ENCODE data around the gene INSM1. TPM values are rescaled to one million over a fixed set of nuclear protein-coding genes. Genes with fewer than 3 reads are reported as not detected.

INSM1 gene
- total RNA-seq, 2 experiments from 2014 or later = 6.7 to 6.9 TPM

DNA sequence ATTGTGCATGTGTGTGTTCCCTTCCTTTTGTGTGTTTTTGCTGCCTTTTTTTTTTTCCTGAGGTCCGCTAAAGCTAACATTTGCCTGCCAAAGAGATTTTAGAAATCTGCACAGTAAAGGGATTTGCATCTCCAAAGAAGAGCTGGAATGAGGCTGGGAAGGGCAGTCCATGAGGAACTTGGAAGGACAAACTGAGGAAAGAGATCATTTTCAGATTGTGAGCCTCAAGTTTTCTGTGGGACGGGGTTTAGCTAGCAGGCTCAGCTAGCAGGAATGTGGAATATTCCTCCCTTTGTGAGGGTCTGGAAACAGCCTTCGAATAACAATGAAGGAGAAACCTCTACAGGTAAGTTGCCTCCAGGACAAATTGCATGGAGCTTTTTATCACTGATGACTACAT, 3.8 kb downstream of the INSM1 start:
- Mint-ChIP-seq H3K9me3 (no peaks in the 10 kb centered on the region), H3K27me3 (peaks cover 63% of the 10 kb centered on the region), H3K36me3 (peaks cover 3% of the 10 kb centered on the region), H3K4me1 (ENCODE audit: low read depth) (peaks cover 16% of the 10 kb centered on the region), H3K4me3 (no peak overlapping the region), H3K27ac (no peak overlapping the region)
- CTCF ChIA-PET = interaction anchor here (1.5 to 1.7 kb wide), 2 partner anchors 12 to 197 kb away, joined by 3 to 7 read pairs; no protein-coding TSS in a partner anchor
- POLR2A ChIA-PET = no interaction called here
- intact Hi-C loops (cut with micrococcal nuclease) = no loop called here
- DNase-seq = no peak

DNA sequence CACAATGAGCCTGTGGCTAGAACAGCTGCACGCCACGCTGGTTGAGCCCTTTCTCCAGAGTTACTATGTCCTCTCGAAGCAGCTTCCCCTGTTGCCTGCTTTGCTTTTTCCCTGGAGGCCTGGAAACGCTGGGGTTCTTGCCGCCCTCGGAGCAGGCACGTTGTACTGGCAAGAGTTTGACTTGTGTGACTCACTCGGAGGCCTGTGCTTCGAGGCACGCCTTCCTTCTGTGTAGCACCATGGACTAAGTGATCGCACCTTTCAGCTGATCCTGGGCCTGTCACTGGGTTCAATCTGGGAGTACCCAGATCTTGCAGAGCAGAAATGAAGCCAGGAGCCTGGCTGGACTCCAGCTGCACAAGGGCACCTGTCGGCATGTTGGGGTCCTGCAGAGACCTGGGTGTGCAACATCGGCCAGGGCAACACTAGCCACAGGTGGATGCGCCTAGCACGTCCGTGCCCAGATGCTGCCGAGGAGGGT, 5.2 kb downstream of the INSM1 start:
- CTCF ChIA-PET = interaction anchor here (1.0 kb wide), 1 partner anchor 14 kb away, joined by 3 read pairs; no protein-coding TSS in a partner anchor

DNA sequence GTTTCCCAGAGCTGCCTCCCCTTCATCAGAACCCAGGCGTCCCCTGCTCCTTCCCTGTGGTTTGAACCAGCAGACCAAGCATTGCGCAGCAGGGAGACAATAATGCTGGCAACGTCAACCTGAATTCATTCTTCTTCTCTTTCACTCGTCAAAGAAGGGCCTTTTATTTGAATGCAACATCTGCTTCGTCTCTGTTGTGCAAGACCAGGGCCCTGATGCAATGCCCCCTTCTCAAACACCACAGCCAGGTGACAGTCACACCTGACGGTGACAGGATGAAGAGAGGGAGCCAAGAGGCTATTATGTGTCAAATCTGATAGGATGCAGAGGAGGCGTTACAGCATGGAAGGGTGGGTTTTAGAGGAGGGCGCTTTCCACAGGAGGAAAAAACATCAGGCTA, 8.0 kb downstream of the INSM1 start:
- ChIA-PET POLR2A (no interaction called here), CTCF (no interaction called here)
- Mint-ChIP-seq H3K27ac (no peak overlapping the region), H3K36me3 (peaks cover 4% of the 10 kb centered on the region), H3K4me3 (no peak overlapping the region), H3K9me3 (peaks cover 4% of the 10 kb centered on the region), H3K27me3 (peaks cover 52% of the 10 kb centered on the region), H3K4me1 (ENCODE audit: low read depth) (peaks cover 9% of the 10 kb centered on the region)
- intact Hi-C loops (cut with micrococcal nuclease) = no loop called here
- DNase-seq = no peak

More for the DNA sequence above, 5.2 kb downstream of the INSM1 start:
- no peak for DNase-seq
- H3K4me1 Mint-ChIP-seq (ENCODE audit: low read depth) = peaks cover 14% of the 10 kb centered on the region
- no peak overlapping the region for H3K27ac Mint-ChIP-seq
- no peak overlapping the region for H3K4me3 Mint-ChIP-seq
- H3K36me3 Mint-ChIP-seq = peaks cover 3% of the 10 kb centered on the region
- POLR2A ChIA-PET = no interaction called here
- peaks cover 58% of the 10 kb centered on the region for H3K27me3 Mint-ChIP-seq
- intact Hi-C loops (cut with micrococcal nuclease) = no loop called here
- H3K9me3 Mint-ChIP-seq = no peaks in the 10 kb centered on the region

DNA sequence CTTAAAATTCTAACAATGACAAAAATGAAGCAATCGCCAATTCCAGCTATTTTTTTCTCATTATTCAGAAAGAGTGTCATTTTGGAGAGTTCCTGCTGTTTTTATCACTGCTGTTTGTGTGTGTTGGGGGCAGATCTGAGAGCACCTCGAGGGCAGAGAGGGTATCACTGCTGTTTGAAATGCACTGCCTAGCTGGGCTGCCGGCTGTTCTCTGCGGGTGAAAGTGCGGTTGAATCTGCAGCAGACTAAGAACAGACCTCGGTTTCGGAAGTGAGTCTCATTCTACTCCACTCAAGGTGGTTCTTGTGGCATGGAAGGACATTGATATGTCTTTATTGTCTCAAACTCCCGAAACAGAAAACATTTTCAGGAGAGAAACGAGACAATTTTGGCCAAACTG, 18.3 kb downstream of the INSM1 start:
- H3K27ac Mint-ChIP-seq = no peak overlapping the region
- H3K9me3 Mint-ChIP-seq = peaks cover 1% of the 10 kb centered on the region
- no peak overlapping the region for H3K4me3 Mint-ChIP-seq
- no peak for DNase-seq
- no peaks in the 10 kb centered on the region for H3K36me3 Mint-ChIP-seq
- intact Hi-C loops (cut with micrococcal nuclease) = no loop called here
- CTCF ChIA-PET = no interaction called here
- peaks cover 3% of the 10 kb centered on the region for H3K27me3 Mint-ChIP-seq
- no peaks in the 10 kb centered on the region for H3K4me1 Mint-ChIP-seq (ENCODE audit: low read depth)
- POLR2A ChIA-PET = no interaction called here

DNA sequence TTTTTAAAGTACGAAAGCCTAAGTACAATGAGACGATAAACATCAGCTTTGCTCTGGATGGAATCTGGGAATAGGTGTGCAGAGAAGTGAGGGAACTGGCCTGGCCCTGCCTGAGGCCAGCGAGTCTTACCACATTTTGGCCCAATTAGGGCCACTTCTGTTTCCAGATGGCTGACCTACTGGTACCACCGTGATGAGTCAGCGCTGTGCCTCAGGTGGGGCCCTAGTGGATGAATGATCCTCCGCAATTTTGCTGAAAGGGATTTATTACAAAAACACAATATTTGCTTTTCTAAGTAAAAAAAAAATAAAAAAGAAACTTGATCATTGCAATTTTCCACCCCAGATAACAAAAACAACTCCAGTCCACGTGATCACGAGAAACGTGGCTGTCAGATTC, 22.5 kb downstream of the INSM1 start:
- Mint-ChIP-seq H3K36me3 (peaks cover 3% of the 10 kb centered on the region), H3K9me3 (no peaks in the 10 kb centered on the region), H3K4me1 (ENCODE audit: low read depth) (no peaks in the 10 kb centered on the region), H3K27ac (no peak overlapping the region), H3K4me3 (no peak overlapping the region), H3K27me3 (no peaks in the 10 kb centered on the region)
- POLR2A ChIA-PET = no interaction called here
- intact Hi-C loops (cut with micrococcal nuclease) = no loop called here
- DNase-seq = no peak
- CTCF ChIA-PET = no interaction called here

DNA sequence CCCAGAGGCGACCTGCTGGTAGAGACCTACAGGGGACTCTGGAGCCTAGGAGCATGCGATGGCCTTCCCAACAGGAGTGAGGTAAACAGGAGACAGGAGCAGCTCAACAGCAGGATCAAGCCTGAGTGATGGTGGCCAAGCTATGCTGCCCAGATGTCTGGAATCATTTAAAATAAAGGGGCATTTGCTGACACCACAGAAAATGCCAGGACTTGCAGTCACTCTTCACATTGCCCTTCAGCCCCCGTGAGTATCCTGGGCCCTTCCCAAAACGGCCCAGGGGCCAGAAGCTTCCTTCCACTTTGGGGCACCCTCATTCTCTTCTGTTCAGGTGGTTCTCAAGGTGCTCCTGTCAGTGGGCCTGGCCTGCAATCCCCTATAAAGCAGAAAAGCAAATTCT, 23.2 kb downstream of the INSM1 start:
- H3K27ac Mint-ChIP-seq = no peak overlapping the region
- no peak for DNase-seq
- peaks cover 3% of the 10 kb centered on the region for H3K36me3 Mint-ChIP-seq
- no peaks in the 10 kb centered on the region for H3K4me1 Mint-ChIP-seq (ENCODE audit: low read depth)
- no peak overlapping the region for H3K4me3 Mint-ChIP-seq
- intact Hi-C loops (cut with micrococcal nuclease) = no loop called here
- no peaks in the 10 kb centered on the region for H3K9me3 Mint-ChIP-seq
- ChIA-PET CTCF (no interaction called here), POLR2A (no interaction called here)
- H3K27me3 Mint-ChIP-seq = no peaks in the 10 kb centered on the region

DNA sequence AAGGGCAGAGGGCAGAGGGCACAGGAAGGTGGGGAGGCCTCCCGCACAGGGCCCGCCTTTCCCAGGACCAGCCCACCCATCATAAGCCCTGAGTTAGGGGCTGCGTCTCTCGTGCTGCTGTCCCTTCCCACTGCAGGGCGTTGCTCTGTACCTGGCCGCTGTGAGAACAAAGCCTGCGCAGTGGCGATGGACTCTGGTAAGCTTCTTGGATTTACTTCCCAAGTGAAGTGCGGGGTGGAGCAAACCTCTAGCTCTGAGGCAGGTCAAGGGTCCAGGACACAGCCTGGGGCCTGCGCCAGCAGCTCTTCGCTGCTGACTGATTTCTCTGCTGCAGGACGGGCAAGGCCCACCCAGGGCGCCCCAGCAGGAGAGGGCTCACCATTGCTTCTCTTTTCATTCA, 23.9 kb downstream of the INSM1 start:
- Mint-ChIP-seq H3K36me3 (peaks cover 3% of the 10 kb centered on the region), H3K4me1 (ENCODE audit: low read depth) (no peaks in the 10 kb centered on the region), H3K27ac (no peak overlapping the region), H3K9me3 (no peaks in the 10 kb centered on the region), H3K27me3 (no peaks in the 10 kb centered on the region), H3K4me3 (no peak overlapping the region)
- CTCF ChIA-PET = no interaction called here
- intact Hi-C loops (cut with micrococcal nuclease) = no loop called here
- DNase-seq = no peak
- POLR2A ChIA-PET = no interaction called here

DNA sequence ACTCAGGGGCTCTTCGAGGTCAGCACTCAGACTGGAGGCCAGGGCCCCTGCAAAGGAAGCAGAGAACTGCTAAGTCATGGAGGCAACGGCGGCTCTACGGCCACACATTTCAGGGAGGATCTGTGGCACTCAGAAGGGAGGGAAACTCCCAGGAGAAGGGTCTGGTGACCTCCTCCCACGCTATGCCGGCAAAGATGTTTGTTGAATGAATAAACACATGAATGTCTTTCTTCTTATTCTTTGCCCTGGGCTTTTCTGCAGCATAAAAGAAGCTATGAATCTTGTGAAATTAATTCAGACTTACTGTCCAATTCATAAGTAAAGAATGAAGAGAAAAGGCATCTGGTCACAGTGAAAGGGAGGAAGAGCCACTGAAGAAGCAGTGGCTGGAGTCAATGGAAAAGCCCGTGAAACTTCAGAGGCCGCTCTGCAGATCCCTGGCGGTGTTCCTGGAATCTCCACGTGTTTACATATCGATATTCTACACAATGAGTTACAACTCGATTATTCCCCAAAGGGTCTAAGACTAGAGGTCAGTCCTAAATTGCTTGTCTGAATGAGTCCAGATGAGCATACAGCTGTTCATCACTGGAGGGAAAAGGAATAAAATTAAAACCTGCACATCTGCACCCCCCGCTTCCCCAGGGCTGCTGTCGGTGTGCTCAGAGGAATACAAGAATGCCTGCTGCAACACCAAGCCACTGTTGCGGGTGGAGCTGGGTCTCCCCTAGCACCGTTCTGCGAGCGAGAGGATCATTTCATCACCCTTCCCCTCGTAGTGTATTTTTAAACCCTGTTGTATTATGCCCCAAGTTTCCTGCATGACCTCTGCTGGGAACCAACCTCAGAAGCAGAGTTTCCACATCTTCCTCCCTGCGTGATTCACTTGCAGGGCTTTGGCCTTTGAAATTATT, 25.6 kb downstream of the INSM1 start:
- DNase-seq = no peak
- H3K27ac Mint-ChIP-seq = no peak overlapping the region
- ChIA-PET POLR2A (no interaction called here), CTCF (no interaction called here)
- H3K9me3 Mint-ChIP-seq = no peaks in the 10 kb centered on the region
- no peaks in the 10 kb centered on the region for H3K27me3 Mint-ChIP-seq
- H3K4me3 Mint-ChIP-seq = no peak overlapping the region
- intact Hi-C loops (cut with micrococcal nuclease) = no loop called here
- H3K36me3 Mint-ChIP-seq = peaks cover 3% of the 10 kb centered on the region
- no peaks in the 10 kb centered on the region for H3K4me1 Mint-ChIP-seq (ENCODE audit: low read depth)

DNA sequence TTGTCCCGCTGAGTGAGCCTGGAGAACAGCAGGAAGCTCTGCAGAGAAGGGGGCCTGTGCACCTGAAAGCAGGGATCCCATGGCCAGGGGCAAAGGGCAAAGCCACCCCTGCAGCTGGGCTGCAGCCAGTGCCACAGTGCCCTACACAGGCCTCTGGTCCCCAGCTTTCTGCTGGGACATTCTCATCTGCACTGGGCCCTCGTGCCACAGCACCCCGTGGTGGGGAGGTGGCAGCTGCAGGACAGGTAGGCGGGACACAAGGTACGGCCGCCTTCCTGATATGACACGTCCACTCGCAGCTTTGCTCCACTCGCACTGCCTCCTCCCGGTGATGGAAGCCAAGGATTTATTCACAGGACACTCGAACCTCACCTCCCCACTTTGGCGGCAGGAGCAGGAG, 27.2 kb downstream of the INSM1 start:
- peaks cover 3% of the 10 kb centered on the region for H3K36me3 Mint-ChIP-seq
- H3K4me3 Mint-ChIP-seq = no peak overlapping the region
- ChIA-PET CTCF (no interaction called here), POLR2A (no interaction called here)
- H3K27ac Mint-ChIP-seq = no peak overlapping the region
- DNase-seq = no peak
- H3K4me1 Mint-ChIP-seq (ENCODE audit: low read depth) = no peaks in the 10 kb centered on the region
- intact Hi-C loops (cut with micrococcal nuclease) = no loop called here
- no peaks in the 10 kb centered on the region for H3K9me3 Mint-ChIP-seq
- H3K27me3 Mint-ChIP-seq = no peaks in the 10 kb centered on the region

DNA sequence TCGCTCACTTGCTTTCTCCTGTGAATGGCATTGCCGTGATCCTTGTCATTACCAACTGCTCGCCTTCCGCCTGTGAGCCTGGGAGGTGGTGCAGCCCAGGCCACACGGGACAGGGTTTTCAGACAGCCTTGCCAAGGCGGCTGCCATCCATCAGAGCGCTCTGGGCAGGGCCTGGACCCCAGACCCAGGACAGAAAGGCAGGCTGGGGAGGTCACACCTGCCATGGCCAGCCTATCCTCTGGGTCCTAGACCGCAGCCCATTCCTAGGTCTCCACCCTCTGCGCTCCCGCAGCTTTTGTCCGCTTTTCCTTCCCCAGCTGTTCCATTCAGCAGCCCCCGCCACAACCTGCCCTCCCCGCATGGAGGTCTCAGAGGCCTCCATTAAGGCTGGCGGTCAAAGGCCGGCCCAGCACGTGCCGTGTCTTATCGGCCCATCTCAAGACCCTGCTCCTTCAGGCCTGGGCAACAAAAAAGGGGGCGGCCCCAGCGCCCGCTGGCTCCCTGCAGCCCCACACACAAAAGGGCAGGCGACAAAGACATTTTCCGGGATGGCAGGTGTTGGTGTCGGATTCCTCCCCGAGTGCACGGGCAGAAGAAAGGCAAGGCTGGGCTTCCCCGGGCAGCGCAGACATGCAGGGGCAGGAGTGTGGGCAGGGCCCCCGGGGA, 28.1 kb downstream of the INSM1 start:
- ChIA-PET CTCF (interaction anchor here (1.0 kb wide), 1 partner anchor 11 kb away, joined by 3 read pairs; no protein-coding TSS in a partner anchor), POLR2A (no interaction called here)
- Mint-ChIP-seq H3K36me3 (peaks cover 3% of the 10 kb centered on the region), H3K9me3 (no peaks in the 10 kb centered on the region), H3K4me3 (no peak overlapping the region), H3K27me3 (no peaks in the 10 kb centered on the region), H3K4me1 (ENCODE audit: low read depth) (no peaks in the 10 kb centered on the region), H3K27ac (no peak overlapping the region)
- no peak for DNase-seq
- intact Hi-C loops (cut with micrococcal nuclease) = no loop called here

DNA sequence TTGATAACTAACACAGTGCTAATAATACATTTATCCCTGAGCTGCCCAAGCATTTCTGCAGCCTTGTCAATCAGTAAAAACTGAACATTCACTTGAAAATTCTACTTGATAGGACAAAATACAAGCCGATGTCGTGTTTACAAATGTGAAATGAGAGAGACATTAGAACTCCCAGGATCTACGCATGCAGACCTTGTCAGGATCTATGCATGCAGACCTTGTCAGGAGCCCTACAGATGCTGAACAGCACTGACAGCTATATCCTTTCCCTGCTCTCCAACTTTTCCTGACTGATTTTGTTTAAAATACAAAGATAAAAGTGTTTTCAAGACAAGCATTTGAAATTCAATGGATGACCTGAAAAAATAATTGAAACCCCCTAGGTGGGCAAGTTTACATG, 28.9 kb downstream of the INSM1 start:
- H3K36me3 Mint-ChIP-seq = peaks cover 3% of the 10 kb centered on the region
- CTCF ChIA-PET = interaction anchor here (1.0 kb wide), 1 partner anchor 10 kb away, joined by 3 read pairs; no protein-coding TSS in a partner anchor
- H3K4me3 Mint-ChIP-seq = no peak overlapping the region
- H3K27me3 Mint-ChIP-seq = no peaks in the 10 kb centered on the region
- no peak for DNase-seq
- no peaks in the 10 kb centered on the region for H3K4me1 Mint-ChIP-seq (ENCODE audit: low read depth)
- H3K27ac Mint-ChIP-seq = no peak overlapping the region
- no peaks in the 10 kb centered on the region for H3K9me3 Mint-ChIP-seq
- POLR2A ChIA-PET = no interaction called here
- intact Hi-C loops (cut with micrococcal nuclease) = no loop called here

DNA sequence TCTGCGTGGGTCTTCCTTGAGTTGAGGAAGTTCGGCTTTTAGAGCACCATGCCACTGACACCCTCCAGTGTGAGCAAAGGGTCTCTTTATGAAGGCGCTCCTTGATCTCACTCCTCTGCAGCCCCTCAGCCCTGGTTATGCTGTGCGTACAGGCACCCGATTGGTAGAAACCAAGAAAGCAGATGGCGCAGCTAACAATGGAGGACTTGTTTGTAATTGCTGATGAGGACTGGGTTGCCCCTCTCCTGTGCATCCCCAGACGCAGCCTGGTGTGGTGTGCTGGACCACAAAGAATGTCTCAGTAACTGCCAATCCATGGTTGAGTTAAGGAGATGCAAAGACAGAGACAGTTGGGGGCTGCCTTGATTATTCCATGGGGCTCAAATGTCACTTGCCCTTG, 30.2 kb downstream of the INSM1 start:
- H3K27ac Mint-ChIP-seq = no peak overlapping the region
- H3K4me3 Mint-ChIP-seq = no peak overlapping the region
- no peaks in the 10 kb centered on the region for H3K27me3 Mint-ChIP-seq
- no peak for DNase-seq
- no peaks in the 10 kb centered on the region for H3K36me3 Mint-ChIP-seq
- H3K4me1 Mint-ChIP-seq (ENCODE audit: low read depth) = no peaks in the 10 kb centered on the region
- ChIA-PET POLR2A (no interaction called here), CTCF (no interaction called here)
- no peaks in the 10 kb centered on the region for H3K9me3 Mint-ChIP-seq
- intact Hi-C loops (cut with micrococcal nuclease) = no loop called here
